IMR-90 (cell line): Measurements from ENCODE around the gene ATP1A3. TPM values are rescaled to one million over a fixed set of nuclear protein-coding genes. Genes with fewer than 3 reads are reported as not detected.
A peak's percentile ranks its signal among the peaks of the same experiment; 100 is the strongest.

ENCODE experiments used
- ATAC-seq: fragments of 200-7000 bp; cut with Tn5 transposase; 2 replicates; pipeline ENCODE4 v1.9.1; 2020; ENCODE audit warnings: low read depth, mild to moderate bottlenecking, moderate library complexity
- BruUV-seq: library from RNA; stranded (reverse); fragments of 400-500 nt; replicated peaks from 2 replicates; lab custom pipeline; 2021; lab: Mats Ljungman, UMichigan
- CTCF ChIA-PET: fragments of 300-600 bp; formaldehyde crosslinking; extraction: SDS; loops from one replicate; lab custom pipeline; 2021; ENCODE audit warnings: antibody characterized with exemption; lab: Yijun Ruan, JAX
- POLR2A ChIA-PET: fragments of 300-600 bp; sonication (Branson Sonifier 250); formaldehyde crosslinking; loops from one replicate; lab custom pipeline; 2022; ENCODE audit warnings: antibody characterized with exemption; ENCODE audit not compliant: unreplicated experiment; lab: Charles Lee
- DNase-seq: peaks from one replicate; pipeline ENCODE4 v3.0.0; 2013
- H2AFZ ChIP-seq: replicated peaks from 2 replicates; pipeline ENCODE3; 2013; ENCODE audit warnings: low read length, mild to moderate bottlenecking; ENCODE audit not compliant: poor library complexity
- H2AK5ac ChIP-seq: 2 replicates; pipeline ENCODE4 v1.6.1; 2013; ENCODE audit warnings: low read depth, low read length, inconsistent platforms
- H2AK9ac ChIP-seq: replicated peaks from 2 replicates; pipeline ENCODE3; 2013; ENCODE audit warnings: mild to moderate bottlenecking, low read depth, low read length, moderate library complexity; ENCODE audit not compliant: poor library complexity
- H2BK120ac ChIP-seq: 2 replicates; pipeline ENCODE4 v1.6.1; 2013; ENCODE audit warnings: low read depth, low read length, inconsistent platforms
- H2BK15ac ChIP-seq: 3 replicates; pipeline ENCODE4 v1.6.1; 2013; ENCODE audit warnings: low read depth, low read length, inconsistent platforms
- H2BK20ac ChIP-seq: 2 replicates; pipeline ENCODE4 v1.6.1; 2013; ENCODE audit warnings: low read depth, mild to moderate bottlenecking, inconsistent platforms, low read length, moderate library complexity
- H2BK5ac ChIP-seq: 2 replicates; pipeline ENCODE4 v1.6.1; 2013; ENCODE audit warnings: mild to moderate bottlenecking, low read depth, low read length, inconsistent platforms; ENCODE audit not compliant: poor library complexity, severe bottlenecking
- H3K14ac ChIP-seq: replicated peaks from 2 replicates; pipeline ENCODE4 v1.6.1; 2013; ENCODE audit warnings: low read depth, low read length, inconsistent platforms
- H3K18ac ChIP-seq: 2 replicates; pipeline ENCODE4 v1.6.1; 2013; ENCODE audit warnings: low read depth, low read length, control low read depth
- H3K23ac ChIP-seq: 2 replicates; pipeline ENCODE4 v1.6.1; 2013; ENCODE audit warnings: low read depth, low read length, inconsistent platforms
- H3K27ac ChIP-seq: 2 replicates; pipeline ENCODE4 v1.5.1; 2013; ENCODE audit warnings: mild to moderate bottlenecking, control low read depth, low read length; ENCODE audit not compliant: insufficient read depth
- H3K27me3 ChIP-seq: 2 replicates; pipeline ENCODE4 v1.6.1; 2013; ENCODE audit warnings: low read length; ENCODE audit not compliant: control insufficient read depth, insufficient read depth
- H3K36me3 ChIP-seq: 2 replicates; pipeline ENCODE4 v1.6.1; 2013; ENCODE audit warnings: low read length, mixed read lengths; ENCODE audit not compliant: control insufficient read depth, insufficient read depth
- H3K4ac ChIP-seq: 2 replicates; pipeline ENCODE4 v1.6.1; 2013; ENCODE audit warnings: low read depth, low read length, inconsistent platforms
- H3K4me1 ChIP-seq: 2 replicates; pipeline ENCODE4 v1.6.1; 2013; ENCODE audit warnings: low read length, mixed read lengths; ENCODE audit not compliant: control insufficient read depth, insufficient read depth
- H3K4me2 ChIP-seq: 2 replicates; pipeline ENCODE4 v1.6.1; 2013; ENCODE audit warnings: low read depth, mild to moderate bottlenecking, control low read depth, low read length, moderate library complexity
- H3K4me3 ChIP-seq: 2 replicates; pipeline ENCODE4 v1.5.1; 2013; ENCODE audit warnings: low read depth, mild to moderate bottlenecking, control low read depth, low read length, moderate library complexity; ENCODE audit not compliant: insufficient read depth
- H3K56ac ChIP-seq: 2 replicates; pipeline ENCODE4 v1.6.1; 2013; ENCODE audit warnings: low read length, inconsistent platforms; ENCODE audit not compliant: insufficient read depth; ENCODE audit errors: extremely low read depth
- H3K79me1 ChIP-seq, 2 experiments: 2 replicates each; pipeline ENCODE4 v1.6.1; 2013; ENCODE audit warnings: low read length in 2 of 2, inconsistent platforms in 1 of 2, low read depth in 1 of 2
- H3K9ac ChIP-seq: 2 replicates; pipeline ENCODE4 v1.6.1; 2013; ENCODE audit warnings: low read depth, low read length, control low read depth
- H3K9me1 ChIP-seq: 2 replicates; pipeline ENCODE4 v1.6.1; 2013; ENCODE audit warnings: low read length, inconsistent platforms; ENCODE audit not compliant: insufficient read depth
- H3K9me3 ChIP-seq: 2 replicates; pipeline ENCODE4 v1.6.1; 2013; ENCODE audit warnings: low read length; ENCODE audit not compliant: control insufficient read depth, insufficient read depth
- H4K20me1 ChIP-seq: 2 replicates; pipeline ENCODE4 v1.6.1; 2013; ENCODE audit warnings: low read length, inconsistent platforms; ENCODE audit not compliant: insufficient read depth
- H4K5ac ChIP-seq: 2 replicates; pipeline ENCODE4 v1.6.1; 2013; ENCODE audit warnings: mild to moderate bottlenecking, low read depth, low read length, control low read depth
- H4K8ac ChIP-seq, 2 experiments: 2 replicates each; pipeline ENCODE4 v1.6.1; 2013; ENCODE audit warnings: low read depth in 2 of 2, low read length in 2 of 2, control low read depth in 1 of 2, inconsistent platforms in 1 of 2
- H4K91ac ChIP-seq: 2 replicates; pipeline ENCODE4 v1.6.1; 2013; ENCODE audit warnings: low read depth, low read length, inconsistent platforms; ENCODE audit not compliant: insufficient read depth
- BHLHE40 ChIP-seq: fragments of 150-350 bp; IDR thresholded peaks from 2 replicates; pipeline ENCODE4 v1.6.1; 2016; ENCODE audit warnings: mild to moderate bottlenecking, low read depth, low read length
- CEBPB ChIP-seq: IDR thresholded peaks from 2 replicates; pipeline ENCODE4 v1.6.1; 2012; ENCODE audit warnings: low read depth, low read length, improper control_type of control experiment
- CHD1 ChIP-seq: IDR thresholded peaks from 2 replicates; pipeline ENCODE4 v1.6.1; 2012; ENCODE audit warnings: low read depth, low read length, improper control_type of control experiment
- FOS ChIP-seq: fragments of 150-350 bp; IDR thresholded peaks from 2 replicates; pipeline ENCODE4 v1.6.1; 2016; ENCODE audit warnings: low read depth, low read length
- MAFK ChIP-seq: IDR thresholded peaks from 2 replicates; pipeline ENCODE4 v1.6.1; 2012; ENCODE audit warnings: low read depth, low read length, improper control_type of control experiment
- MAZ ChIP-seq: IDR thresholded peaks from 2 replicates; pipeline ENCODE4 v1.6.1; 2012; ENCODE audit warnings: low read depth, mild to moderate bottlenecking, low read length, improper control_type of control experiment, moderate library complexity, borderline replicate concordance
- NFE2L2 ChIP-seq: fragments of 150-350 bp; IDR thresholded peaks from 2 replicates; pipeline ENCODE4 v1.6.1; 2016; ENCODE audit warnings: low read depth, mild to moderate bottlenecking, low read length
- POLR2A ChIP-seq: IDR thresholded peaks from 2 replicates; pipeline ENCODE4 v1.6.1; 2012; ENCODE audit warnings: mild to moderate bottlenecking, low read depth, low read length
- RAD21 ChIP-seq: IDR thresholded peaks from 2 replicates; pipeline ENCODE4 v1.6.1; 2012; ENCODE audit warnings: low read length, improper control_type of control experiment
- WGBS, 2 experiments: methylation state at CpG; one replicate each; pipeline versions ENCODE4 v1.1.5 to v1.1.7; 2013; ENCODE audit warnings: missing lambda C conversion rate in 2 of 2; ENCODE audit not compliant: insufficient read length in 1 of 2; ENCODE audit errors: extremely low coverage in 2 of 2; 5-methylcytosine and 5-hydroxymethylcytosine counted together
- dilution Hi-C: fragments of 300-500 bp; cut with HindIII; formaldehyde crosslinking; loops from one replicate; pipeline ENCODE4 v1.14.3; 2018; ENCODE audit warnings: low sequenced_read_pairs; ENCODE audit not compliant: unreplicated experiment
- in situ Hi-C: fragments of 300-500 bp; cut with MboI; formaldehyde crosslinking; loops from 3 replicates; pipeline ENCODE4 v1.14.3; 2019; ENCODE audit warnings: low sequenced_read_pairs, inconsistent platforms, mixed read lengths
- intact Hi-C: fragments of 100-400 bp; cut with micrococcal nuclease; formaldehyde crosslinking; loops from 2 replicates; pipeline ENCODE4 v1.10.0; 2022
- polyA plus RNA-seq, 3 experiments: library from polyadenylated mRNA; depleted of rRNA; stranded (reverse); fragments of >200 nt; gene quantifications; 2 replicates each; pipeline ENCODE4 v1.2.3, GENCODE V29; 2012; ENCODE audit warnings: low replicate concordance in 1 of 3
- total RNA-seq: library from RNA; depleted of rRNA; stranded (reverse); fragments of >200 nt; gene quantifications from 2 replicates; pipeline ENCODE4 v1.2.3, GENCODE V29; 2012

Gene ATP1A3
- total and polyA plus RNA-seq, 2 of the 4 experiments (the other 2 are of a cell fraction): under 0.01 to 0.12 TPM

- H4K8ac ChIP-seq: peak within 1 kb of the TSS; percentile 61 to 86
- intact Hi-C loops (loop anchor here (5.0 to 10.0 kb wide), 2 partner anchors 73 to 165 kb away; partner anchors contain the start of gene CEACAM3), dilution Hi-C loops (no loop called here), in situ Hi-C loops (no loop called here)
- peak within 1 kb of the TSS; percentile 91 for H3K9ac ChIP-seq
- peaks cover 7% of the 10 kb centered on the region; the same call in 1 of the 2 replicates for H3K9me1 ChIP-seq
- 0% methylated on average over 20 of the region's 46 CpGs; no CpG with 5 or more reads in 1 of the 2 experiments for WGBS, 2 experiments
- H2AK9ac ChIP-seq: peak within 1 kb of the TSS; percentile 97
- peaks cover 7 to 26% of the 10 kb centered on the region in 2 experiments for H3K79me1 ChIP-seq
- ATAC-seq: peak; percentile 87
- peak within 1 kb of the TSS; percentile 98 for H2AK5ac ChIP-seq
- H3K4me1 ChIP-seq: peaks cover 6% of the 10 kb centered on the region
- no TSS peak for BruUV-seq
- H3K27me3 ChIP-seq: no peaks in the 10 kb centered on the region
- ChIA-PET POLR2A (interaction anchor here (0.5 kb wide), 1 partner anchor 9 kb away, joined by 4 read pairs; no protein-coding TSS in a partner anchor), CTCF (interaction anchor here (0.5 to 2.0 kb wide), 3 partner anchors 12 to 1428 kb away, joined by 4 to 5 read pairs (median 4); no protein-coding TSS in a partner anchor)
- peaks cover 10% of the 10 kb centered on the region; the same call in 1 of the 2 replicates for H3K36me3 ChIP-seq
- H3K23ac ChIP-seq: peak within 1 kb of the TSS; percentile 99
- H3K4ac ChIP-seq: peak within 1 kb of the TSS; percentile 91
- DNase-seq: peak; percentile 91
- peak within 1 kb of the TSS; percentile 43 for H3K18ac ChIP-seq
- peak within 1 kb of the TSS; percentile 78 for H2BK5ac ChIP-seq
- peak within 1 kb of the TSS; percentile 66 for H3K56ac ChIP-seq
- H3K4me2 ChIP-seq: peak within 1 kb of the TSS; percentile 86
- H3K27ac ChIP-seq: peak within 1 kb of the TSS; percentile 79
- peak within 1 kb of the TSS; percentile 97 for H4K91ac ChIP-seq
- peak within 1 kb of the TSS; percentile 98 for H3K14ac ChIP-seq
- no peaks in the 10 kb centered on the region for H3K9me3 ChIP-seq
- TF ChIP-seq NFE2L2 (peak; percentile 5; the same call in 1 of the 2 replicates), RAD21 (0 out of 2 replicates have a peak, but pooled peaks have one; percentile 5), BHLHE40 (peak; percentile 70), MAZ (peak; percentile 92; the same call in 1 of the 2 replicates), CHD1 (no peak), POLR2A (peak; percentile 93), FOS (no peak), MAFK (no peak), CEBPB (no peak)
- peaks cover 21% of the 10 kb centered on the region for H4K20me1 ChIP-seq
- peak within 1 kb of the TSS; percentile 53 for H2BK120ac ChIP-seq
- H4K5ac ChIP-seq: peak within 1 kb of the TSS; percentile 61
- H3K4me3 ChIP-seq: peak within 1 kb of the TSS; percentile 88
- no peak within 1 kb of the TSS for H2BK15ac ChIP-seq
- H2AFZ ChIP-seq: peak within 1 kb of the TSS; percentile 93
- peak within 1 kb of the TSS; percentile 10; the same call in 1 of the 2 replicates for H2BK20ac ChIP-seq
Observed at GRCh38 chr19:41959056-41960053, 34.7 kb downstream of the ATP1A3 start, which contains the start of gene RABAC1. Gene RABAC1 (minus strand): TSS chr19:41959321. CDS start chr19:41959292, 29 bp downstream.
